Lung (tissue), 12 donors: ENCODE results near the gene WRNIP1. TPM values are rescaled to one million over a fixed set of nuclear protein-coding genes. Genes with fewer than 3 reads are reported as not detected.
"Not testable (repeated sequence)": the region's sequence is repeated elsewhere in the genome, so short reads cannot be mapped to it uniquely, and the experiment has no call there.

Experiments used
- ATAC-seq: fragments of 200-7000 bp; cut with Tn5 transposase; one replicate; pipeline ENCODE4 v1.9.1; 2020; ENCODE audit warnings: moderate number of reproducible peaks; ENCODE audit not compliant: insufficient read depth, low FRiP score
- DNase-seq, 3 donors: peaks; one replicate each; pipeline ENCODE4 v3.0.0-alpha.2; 2013 to 2017
- H3K27ac ChIP-seq, 2 donors: one replicate each; pipeline ENCODE4 v1.5.1; 2013; ENCODE audit warnings: mild to moderate bottlenecking in 2 of 2, moderate library complexity in 2 of 2, control low read depth in 1 of 2, inconsistent platforms in 1 of 2, low read depth in 1 of 2, low read length in 1 of 2
- H3K27me3 ChIP-seq, 3 donors: one replicate each; pipeline ENCODE4 v1.5.1; 2013; ENCODE audit warnings: low read length in 2 of 3; ENCODE audit not compliant: control insufficient read depth in 3 of 3, insufficient read depth in 3 of 3
- H3K36me3 ChIP-seq, 4 donors: one replicate each; pipeline ENCODE4 v1.5.1; 2013; ENCODE audit warnings: low read length in 4 of 4, mild to moderate bottlenecking in 1 of 4, moderate library complexity in 1 of 4; ENCODE audit not compliant: control insufficient read depth in 4 of 4, insufficient read depth in 4 of 4
- H3K4me1 ChIP-seq, 5 donors: one replicate each; pipeline ENCODE4 v1.5.1; 2013; ENCODE audit warnings: low read length in 5 of 5, mild to moderate bottlenecking in 2 of 5, moderate library complexity in 1 of 5; ENCODE audit not compliant: control insufficient read depth in 5 of 5, insufficient read depth in 5 of 5
- H3K4me3 ChIP-seq: one replicate; pipeline ENCODE4 v1.5.1; 2013; ENCODE audit warnings: mild to moderate bottlenecking, control low read depth, moderate library complexity
- H3K9ac ChIP-seq, 2 donors: one replicate each; pipeline ENCODE4 v1.5.1; 2013; ENCODE audit warnings: low read length in 2 of 2, control low read depth in 1 of 2; ENCODE audit not compliant: insufficient read depth in 1 of 2
- H3K9me3 ChIP-seq, 4 donors: one replicate each; pipeline ENCODE4 v1.5.1; 2013; ENCODE audit warnings: low read length in 3 of 4, mild to moderate bottlenecking in 1 of 4, moderate library complexity in 1 of 4; ENCODE audit not compliant: control insufficient read depth in 4 of 4, insufficient read depth in 3 of 4
- WGBS, 2 donors: extraction: QIAGEN DNeasy Blood & Tissue Kit; methylation state at CpG; one replicate each; pipeline ENCODE4 v1.1.7; 2013; 5-methylcytosine and 5-hydroxymethylcytosine counted together
- polyA plus RNA-seq, 2 donors: library from polyadenylated mRNA; stranded (reverse); fragments of 200-250 nt; gene quantifications; one replicate each; pipeline ENCODE4 v1.2.1, GENCODE V29; 2013
- total RNA-seq, 2 donors: library from RNA; depleted of rRNA in 1 of 2; stranded (reverse); fragments of >200 nt in 1 of 2; gene quantifications; one replicate each; pipeline ENCODE4 v1.2.1, GENCODE V29; 2014 to 2021
- TF ChIP-seq, protein P1 (sequence below): IDR thresholded peaks from 2 replicates; pipeline ENCODE4 v1.5.1; 2012; ENCODE audit warnings: mild to moderate bottlenecking; ENCODE audit errors: control extremely low read depth, extremely low read depth
- donor health status: control.
- donor health status: control.
- donor health status: Bipolar disorder and iron deficiency.
- donor health status: healthy.
- donor health status: DM: yes; HTN: yes; CAD: no.

The WRNIP1 gene
- total and polyA plus RNA-seq, 4 donors = 36.8 to 56.0 (median 42.7) TPM

DNA sequence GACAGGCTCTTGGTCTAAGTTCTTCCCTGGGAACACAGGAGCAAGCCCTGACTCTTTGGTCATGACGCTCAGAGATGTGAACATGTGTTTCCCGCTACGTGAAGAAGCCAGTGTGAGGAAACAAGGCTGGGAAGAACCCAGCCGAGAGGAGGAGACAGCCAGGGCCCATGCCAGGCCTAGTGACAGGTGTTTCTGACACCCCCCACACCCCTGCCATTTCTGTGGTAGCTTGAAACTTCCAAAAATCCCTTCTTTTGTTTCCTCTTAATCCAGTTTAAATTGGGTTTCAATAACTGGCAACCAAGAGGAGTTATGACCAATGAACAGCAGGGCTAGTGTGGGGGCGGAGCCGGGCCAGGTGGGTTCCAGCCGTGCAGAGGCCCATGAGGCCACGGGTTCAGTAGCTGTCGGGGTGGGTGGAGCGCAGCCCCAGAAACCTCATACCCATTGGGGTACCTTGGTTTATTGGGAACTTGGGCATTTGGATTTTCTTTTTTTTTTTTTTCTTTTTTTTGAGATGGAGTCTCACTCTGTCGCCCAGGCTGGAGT lies 33.5 kb downstream of the WRNIP1 start:
- Histone ChIP-seq H3K27ac (no peak overlapping the region), H3K9me3 (no peaks in the 10 kb centered on the region), H3K27me3 (no peaks in the 10 kb centered on the region), H3K4me1 (peaks cover 0 to 22% (median 0%) of the 10 kb centered on the region in 5 donors), H3K4me3 (no peak overlapping the region), H3K36me3 (peaks cover 0 to 2% (median under 1%) of the 10 kb centered on the region in 4 donors), H3K9ac (no peak overlapping the region)
- DNase-seq (no peak), ATAC-seq (no peak)
- WGBS, 2 donors = 72 to 78% methylated on average over 11 of the region's 11 CpGs
- TF ChIP-seq, protein P1, sequence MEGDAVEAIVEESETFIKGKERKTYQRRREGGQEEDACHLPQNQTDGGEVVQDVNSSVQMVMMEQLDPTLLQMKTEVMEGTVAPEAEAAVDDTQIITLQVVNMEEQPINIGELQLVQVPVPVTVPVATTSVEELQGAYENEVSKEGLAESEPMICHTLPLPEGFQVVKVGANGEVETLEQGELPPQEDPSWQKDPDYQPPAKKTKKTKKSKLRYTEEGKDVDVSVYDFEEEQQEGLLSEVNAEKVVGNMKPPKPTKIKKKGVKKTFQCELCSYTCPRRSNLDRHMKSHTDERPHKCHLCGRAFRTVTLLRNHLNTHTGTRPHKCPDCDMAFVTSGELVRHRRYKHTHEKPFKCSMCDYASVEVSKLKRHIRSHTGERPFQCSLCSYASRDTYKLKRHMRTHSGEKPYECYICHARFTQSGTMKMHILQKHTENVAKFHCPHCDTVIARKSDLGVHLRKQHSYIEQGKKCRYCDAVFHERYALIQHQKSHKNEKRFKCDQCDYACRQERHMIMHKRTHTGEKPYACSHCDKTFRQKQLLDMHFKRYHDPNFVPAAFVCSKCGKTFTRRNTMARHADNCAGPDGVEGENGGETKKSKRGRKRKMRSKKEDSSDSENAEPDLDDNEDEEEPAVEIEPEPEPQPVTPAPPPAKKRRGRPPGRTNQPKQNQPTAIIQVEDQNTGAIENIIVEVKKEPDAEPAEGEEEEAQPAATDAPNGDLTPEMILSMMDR = no peak

DNA sequence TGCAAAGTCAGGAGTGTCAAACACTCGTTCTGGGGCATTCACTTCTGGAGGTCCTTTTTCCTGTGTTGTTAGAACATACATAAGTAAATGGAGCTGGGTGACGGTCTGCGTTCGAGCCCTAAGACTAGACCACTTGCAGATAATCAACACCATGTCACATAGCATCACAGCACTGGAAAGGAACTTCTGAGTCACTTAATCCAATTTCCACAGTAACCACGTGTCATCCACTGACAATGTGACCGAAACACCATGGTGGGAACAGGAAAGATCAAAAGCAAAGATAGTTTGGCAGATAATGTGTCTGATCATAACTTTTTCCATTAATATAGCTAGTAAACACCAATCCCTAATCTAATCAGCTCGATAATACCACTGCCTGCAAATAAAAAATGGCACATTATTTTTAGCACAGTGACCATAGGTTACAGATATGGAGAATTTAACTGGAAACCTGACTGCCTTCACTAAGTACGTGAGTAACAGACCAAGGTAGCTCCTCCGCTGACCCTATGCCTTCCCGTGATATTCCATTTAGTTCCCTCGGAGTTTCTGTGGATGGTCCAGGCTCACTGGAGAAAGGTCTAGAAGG lies 34.8 kb downstream of the WRNIP1 start:
- H3K4me1 ChIP-seq = peaks cover 0 to 32% (median 0%) of the 10 kb centered on the region in 5 donors
- WGBS, 2 donors = 62 to 73% methylated on average over 11 of the region's 11 CpGs
- H3K27ac ChIP-seq = peak overlapping the region; percentile 22 to 68
- ATAC-seq (no peak), DNase-seq (no peak)
- H3K9me3 ChIP-seq = no peaks in the 10 kb centered on the region
- no peak overlapping the region for H3K4me3 ChIP-seq
- TF ChIP-seq, protein P1 = no peak
- no peaks in the 10 kb centered on the region for H3K27me3 ChIP-seq
- H3K36me3 ChIP-seq = peaks cover 0 to 2% (median under 1%) of the 10 kb centered on the region in 4 donors
- H3K9ac ChIP-seq = no peak overlapping the region

DNA sequence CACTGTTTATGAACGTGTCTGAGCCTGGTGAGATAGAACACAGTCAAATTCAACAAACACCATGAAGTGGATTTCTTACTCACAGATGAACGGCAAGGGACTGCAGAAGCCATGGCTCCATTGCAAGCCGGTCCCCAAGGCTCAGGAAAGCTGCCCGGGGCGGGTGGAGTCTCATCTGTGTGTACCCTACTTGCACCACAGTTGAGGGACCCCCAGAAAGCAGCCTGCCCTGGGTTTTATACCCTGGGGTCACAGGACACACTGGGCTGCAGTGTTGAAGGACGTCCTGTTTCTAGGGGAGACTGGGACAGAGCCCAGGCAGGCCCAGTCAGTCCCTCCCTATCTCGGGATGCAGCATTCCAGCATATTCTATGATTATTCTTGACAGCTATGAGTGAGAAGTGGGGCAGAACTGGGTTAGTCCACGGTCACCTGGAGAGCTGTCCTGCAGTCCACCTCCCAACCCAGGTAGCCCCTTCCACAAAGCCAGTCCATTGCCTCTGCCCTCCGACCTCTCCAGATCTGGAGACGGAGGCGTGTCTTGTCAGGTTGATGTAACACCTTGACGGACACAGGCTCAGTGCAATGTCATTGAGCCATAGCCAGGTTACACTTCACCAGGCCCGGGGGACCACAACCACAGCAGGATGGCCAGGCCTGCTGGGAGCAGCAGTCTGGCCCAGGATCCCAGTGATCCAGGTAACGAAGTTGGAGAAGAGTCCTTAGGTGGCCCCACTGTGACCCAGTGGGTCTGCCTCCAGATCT lies 35.5 kb downstream of the WRNIP1 start:
- Histone ChIP-seq H3K9ac (no peak overlapping the region), H3K36me3 (peaks cover 0 to 2% (median 0%) of the 10 kb centered on the region in 4 donors), H3K9me3 (no peaks in the 10 kb centered on the region), H3K4me3 (no peak overlapping the region), H3K27ac (peak overlapping the region; percentile 22 to 68), H3K4me1 (peaks cover 0 to 36% (median 0%) of the 10 kb centered on the region in 5 donors), H3K27me3 (no peaks in the 10 kb centered on the region)
- DNase-seq = no peak
- ATAC-seq = no peak
- 79 to 90% methylated on average over 14 of the region's 14 CpGs for WGBS, 2 donors
- TF ChIP-seq, protein P1 = no peak

DNA sequence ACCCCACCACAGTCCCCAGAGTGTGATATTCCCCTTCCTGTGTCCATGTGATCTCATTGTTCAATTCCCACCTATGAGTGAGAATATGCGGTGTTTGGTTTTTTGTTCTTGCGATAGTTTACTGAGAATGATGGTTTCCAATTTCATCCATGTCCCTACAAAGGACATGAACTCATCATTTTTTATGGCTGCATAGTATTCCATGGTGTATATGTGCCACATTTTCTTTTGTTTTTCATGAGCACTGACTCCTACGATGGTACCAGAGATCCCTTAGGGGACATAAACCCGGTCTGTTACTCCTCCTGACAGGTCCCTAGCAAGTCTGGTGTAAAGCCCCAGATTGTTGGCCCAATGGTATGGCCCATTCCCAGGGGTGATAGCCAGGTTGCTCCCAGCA lies 36.5 kb downstream of the WRNIP1 start:
- 79 to 97% methylated on average over 2 of the region's 4 CpGs for WGBS, 2 donors
- not testable (repeated sequence) for ATAC-seq, H3K9me3 ChIP-seq

More for the DNA sequence above, 36.5 kb downstream of the WRNIP1 start:
- not testable (repeated sequence) for H3K9ac ChIP-seq, DNase-seq, H3K27me3 ChIP-seq, H3K36me3 ChIP-seq, H3K4me3 ChIP-seq, H3K27ac ChIP-seq
- H3K4me1 ChIP-seq = peaks cover 0 to 40% (median 0%) of the 10 kb centered on the region in 5 donors
